Naive B cell (primary cell): Measurements from ENCODE around the gene TIMM44. TPM values are rescaled to one million over a fixed set of nuclear protein-coding genes. Genes with fewer than 3 reads are reported as not detected.

Source experiments
- ATAC-seq, 2 donors: fragments of 150-1000 bp; cut with Tn5 transposase; 2 replicates each; pipeline ENCODE4 v1.10.0; 2021; ENCODE audit warnings: low read depth in 2 of 2, mild to moderate bottlenecking in 2 of 2, moderate library complexity in 2 of 2
- DNase-seq: peaks from one replicate; pipeline ENCODE4 v3.0.0; 2022
- H3K27ac Mint-ChIP-seq, 6 donors: one replicate each; pipeline ENCODE4 v1.8.0; 2020 to 2022; ENCODE audit warnings: mild to moderate bottlenecking in 6 of 6, mixed read lengths in 6 of 6, moderate library complexity in 5 of 6, inconsistent platforms in 2 of 6
- H3K27me3 Mint-ChIP-seq, 3 donors: one replicate each; pipeline ENCODE4 v1.8.0; 2021 to 2022; ENCODE audit warnings: mixed read lengths in 3 of 3, mild to moderate bottlenecking in 1 of 3
- H3K36me3 Mint-ChIP-seq, 2 donors: one replicate each; pipeline ENCODE4 v1.8.0; 2020 to 2022; ENCODE audit warnings: mixed read lengths in 2 of 2, inconsistent platforms in 1 of 2, mild to moderate bottlenecking in 1 of 2
- H3K4me1 Mint-ChIP-seq, 3 donors: one replicate each; pipeline ENCODE4 v1.8.0; 2020 to 2022; ENCODE audit warnings: mixed read lengths in 3 of 3, inconsistent platforms in 1 of 3, mild to moderate bottlenecking in 1 of 3, moderate library complexity in 1 of 3
- H3K4me3 Mint-ChIP-seq, 8 donors: one replicate each; pipeline ENCODE4 v1.8.0; 2020 to 2022; ENCODE audit warnings: mild to moderate bottlenecking in 8 of 8, mixed read lengths in 8 of 8, moderate library complexity in 8 of 8, inconsistent platforms in 2 of 8
- H3K9me3 Mint-ChIP-seq, 7 donors: one replicate each; pipeline ENCODE4 v1.8.0; 2020 to 2022; ENCODE audit warnings: mixed read lengths in 7 of 7, mild to moderate bottlenecking in 5 of 7, inconsistent platforms in 2 of 7, moderate library complexity in 1 of 7
- polyA plus RNA-seq, 6 donors: library from polyadenylated mRNA; unstranded; fragments of 300-500 nt; fragmentation: Illumina TruSeq; gene quantifications; one replicate each; pipeline ENCODE4 v1.2.3, GENCODE V29; 2021; ENCODE audit warnings: low read depth in 6 of 6

The TIMM44 gene
- polyA plus RNA-seq, 6 donors from 2014 or later, result 7.8 to 21.0 (median 14.1) TPM

DNA sequence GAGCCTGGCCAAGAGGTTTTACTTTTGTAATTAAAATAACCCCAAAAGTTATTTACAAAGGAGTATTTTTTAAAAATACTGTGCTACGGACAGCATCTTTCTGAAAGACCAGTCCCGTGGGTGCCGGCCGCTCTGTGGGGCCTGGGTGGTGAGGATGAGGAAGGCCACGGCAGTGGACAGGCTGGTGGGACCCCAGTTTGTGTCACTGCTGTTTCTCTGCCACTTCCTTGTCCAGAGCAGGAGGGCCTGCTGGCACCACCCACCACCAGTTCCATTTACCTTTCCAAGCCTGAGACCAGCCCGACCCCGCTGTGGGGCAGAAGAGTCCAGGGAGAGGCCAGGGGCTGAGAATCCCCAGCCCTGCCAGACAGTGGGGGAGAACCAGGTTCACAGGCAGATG is 38.2 kb upstream of the TIMM44 start:
- Mint-ChIP-seq H3K27me3 (no peaks in the 10 kb centered on the region), H3K27ac (no peak overlapping the region), H3K9me3 (no peaks in the 10 kb centered on the region), H3K4me3 (no peak overlapping the region), H3K36me3 (no peaks in the 10 kb centered on the region), H3K4me1 (peaks cover 9 to 10% (median 9%) of the 10 kb centered on the region in 3 donors)
- no peak for DNase-seq
- ATAC-seq, result no peak

DNA sequence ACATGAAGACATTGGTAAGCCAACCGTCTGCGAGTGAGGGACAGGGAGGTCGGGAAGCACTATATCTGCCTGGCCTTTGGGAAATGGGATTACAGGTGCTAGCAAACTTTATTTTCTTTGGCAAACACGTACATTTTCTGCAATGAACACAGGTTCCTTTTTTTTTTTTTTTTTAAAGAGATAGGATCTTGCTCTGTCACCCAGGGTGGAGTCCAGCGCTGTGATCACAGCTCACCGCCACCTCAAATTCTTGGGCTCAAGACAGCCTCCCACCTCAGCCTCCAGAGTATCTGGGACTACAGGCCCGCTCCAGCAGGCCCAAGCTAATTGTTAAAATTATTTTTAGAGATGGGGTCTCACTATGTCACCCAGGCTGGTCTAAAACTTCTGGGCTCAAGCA is 37.7 kb upstream of the TIMM44 start:
- ATAC-seq, result no peak
- no peaks in the 10 kb centered on the region for H3K9me3 Mint-ChIP-seq
- no peak overlapping the region for H3K27ac Mint-ChIP-seq
- no peak overlapping the region for H3K4me3 Mint-ChIP-seq
- H3K36me3 Mint-ChIP-seq, result no peaks in the 10 kb centered on the region
- no peaks in the 10 kb centered on the region for H3K27me3 Mint-ChIP-seq
- H3K4me1 Mint-ChIP-seq, result peaks cover 9% of the 10 kb centered on the region in 3 donors
- DNase-seq, result no peak

DNA sequence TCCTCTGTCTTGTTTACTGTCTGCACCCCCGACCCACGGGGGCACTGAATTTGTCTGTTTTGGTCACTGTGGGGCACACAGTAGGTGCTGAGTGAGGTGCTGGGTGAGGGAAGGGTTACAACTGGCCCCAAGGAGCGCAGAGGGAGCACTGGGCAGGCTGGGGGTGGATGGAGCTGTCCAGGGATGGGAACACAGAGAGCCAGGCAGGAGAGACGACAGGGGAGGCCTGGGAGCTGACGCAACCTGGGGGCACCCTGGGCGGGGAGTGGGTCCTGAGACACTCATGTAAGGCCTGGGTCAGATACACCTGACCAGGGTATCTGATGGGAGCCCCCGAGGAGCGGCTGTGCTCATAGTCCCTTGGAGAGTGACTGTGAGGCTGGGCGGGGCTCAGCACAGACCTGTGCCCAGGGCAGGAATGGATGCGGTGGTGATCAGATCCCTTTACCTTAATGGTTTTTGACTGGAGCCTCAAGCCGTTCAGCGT is 37.2 kb upstream of the TIMM44 start:
- Mint-ChIP-seq H3K27ac (no peak overlapping the region), H3K27me3 (no peaks in the 10 kb centered on the region), H3K4me3 (no peak overlapping the region), H3K4me1 (peaks cover 6 to 9% (median 9%) of the 10 kb centered on the region in 3 donors), H3K36me3 (no peaks in the 10 kb centered on the region), H3K9me3 (no peaks in the 10 kb centered on the region)
- ATAC-seq (no peak), DNase-seq (no peak)

DNA sequence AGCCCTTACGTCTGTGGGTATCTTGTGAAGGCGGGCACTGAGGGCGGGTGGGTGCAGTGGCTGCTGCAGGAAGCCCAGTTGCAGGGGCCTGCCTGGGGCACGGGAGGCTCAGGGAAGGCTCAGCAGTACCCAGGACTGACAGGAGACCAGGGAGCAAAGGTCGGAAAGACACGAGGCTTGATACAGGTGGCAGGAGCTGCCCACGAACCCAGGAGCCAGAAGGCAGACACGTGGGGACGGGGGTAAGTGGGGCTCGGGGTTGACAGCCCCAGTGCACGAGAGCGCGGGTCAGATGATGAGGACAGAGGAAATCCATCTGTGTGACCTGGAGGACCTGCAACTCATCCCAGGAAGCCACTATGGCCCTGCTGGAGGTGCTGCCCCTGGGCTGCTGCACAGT is 36.7 kb upstream of the TIMM44 start:
- ATAC-seq, result no peak
- no peaks in the 10 kb centered on the region for H3K36me3 Mint-ChIP-seq
- H3K27me3 Mint-ChIP-seq, result no peaks in the 10 kb centered on the region
- H3K4me1 Mint-ChIP-seq, result peaks cover 6 to 9% (median 9%) of the 10 kb centered on the region in 3 donors
- no peak for DNase-seq
- no peak overlapping the region for H3K27ac Mint-ChIP-seq
- no peaks in the 10 kb centered on the region for H3K9me3 Mint-ChIP-seq
- no peak overlapping the region for H3K4me3 Mint-ChIP-seq

DNA sequence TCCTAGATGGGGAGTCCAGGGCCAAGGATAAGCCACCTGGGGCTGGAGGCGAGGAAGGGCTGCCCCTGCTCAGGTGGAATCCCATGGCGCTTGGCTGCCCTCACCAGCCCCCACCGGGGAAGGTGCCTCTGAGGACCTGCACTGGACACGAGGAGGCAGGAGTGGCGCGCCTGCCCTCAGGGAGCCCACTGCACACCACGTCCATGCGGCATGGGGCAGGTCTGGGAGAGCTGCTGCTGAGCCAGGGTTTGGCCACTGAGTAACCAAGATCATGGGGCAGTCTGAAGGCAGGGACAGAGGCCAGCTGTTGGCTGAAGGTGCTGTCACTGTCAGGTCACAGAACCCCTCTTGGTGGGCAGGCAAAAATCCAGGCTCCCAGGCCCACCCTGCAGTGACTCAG is 36.1 kb upstream of the TIMM44 start:
- DNase-seq (no peak), ATAC-seq (no peak)
- peak overlapping the region in 1 of 6 donors; percentile 71 for H3K27ac Mint-ChIP-seq
- H3K4me1 Mint-ChIP-seq, result peaks cover 6 to 8% (median 7%) of the 10 kb centered on the region in 3 donors
- H3K36me3 Mint-ChIP-seq, result no peaks in the 10 kb centered on the region
- H3K9me3 Mint-ChIP-seq, result no peaks in the 10 kb centered on the region
- no peaks in the 10 kb centered on the region for H3K27me3 Mint-ChIP-seq
- no peak overlapping the region for H3K4me3 Mint-ChIP-seq

DNA sequence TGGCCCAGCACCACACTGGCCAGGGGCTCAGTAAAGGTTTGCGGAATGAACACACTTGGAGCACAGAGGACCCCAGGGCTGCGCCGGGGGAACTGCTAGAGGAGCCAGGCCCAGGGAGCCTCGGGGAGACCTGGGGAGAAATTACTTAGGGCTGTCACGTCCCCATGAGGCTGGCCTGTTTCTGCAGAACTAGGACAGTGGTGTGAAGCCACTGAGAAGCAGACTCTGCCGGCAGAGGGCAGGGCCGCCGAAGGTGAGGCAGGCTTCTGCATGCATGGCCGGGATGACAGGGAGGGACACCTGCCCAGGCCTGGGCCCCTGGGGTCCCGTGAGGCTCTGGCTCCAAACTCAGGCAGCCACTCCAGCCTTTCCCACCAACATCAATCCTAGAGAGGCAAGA is 35.5 kb upstream of the TIMM44 start:
- no peak for ATAC-seq
- H3K9me3 Mint-ChIP-seq, result no peaks in the 10 kb centered on the region
- no peaks in the 10 kb centered on the region for H3K27me3 Mint-ChIP-seq
- H3K4me1 Mint-ChIP-seq, result peaks cover 2 to 4% (median 3%) of the 10 kb centered on the region in 3 donors
- H3K27ac Mint-ChIP-seq, result no peak overlapping the region
- no peaks in the 10 kb centered on the region for H3K36me3 Mint-ChIP-seq
- no peak overlapping the region for H3K4me3 Mint-ChIP-seq
- DNase-seq, result no peak

DNA sequence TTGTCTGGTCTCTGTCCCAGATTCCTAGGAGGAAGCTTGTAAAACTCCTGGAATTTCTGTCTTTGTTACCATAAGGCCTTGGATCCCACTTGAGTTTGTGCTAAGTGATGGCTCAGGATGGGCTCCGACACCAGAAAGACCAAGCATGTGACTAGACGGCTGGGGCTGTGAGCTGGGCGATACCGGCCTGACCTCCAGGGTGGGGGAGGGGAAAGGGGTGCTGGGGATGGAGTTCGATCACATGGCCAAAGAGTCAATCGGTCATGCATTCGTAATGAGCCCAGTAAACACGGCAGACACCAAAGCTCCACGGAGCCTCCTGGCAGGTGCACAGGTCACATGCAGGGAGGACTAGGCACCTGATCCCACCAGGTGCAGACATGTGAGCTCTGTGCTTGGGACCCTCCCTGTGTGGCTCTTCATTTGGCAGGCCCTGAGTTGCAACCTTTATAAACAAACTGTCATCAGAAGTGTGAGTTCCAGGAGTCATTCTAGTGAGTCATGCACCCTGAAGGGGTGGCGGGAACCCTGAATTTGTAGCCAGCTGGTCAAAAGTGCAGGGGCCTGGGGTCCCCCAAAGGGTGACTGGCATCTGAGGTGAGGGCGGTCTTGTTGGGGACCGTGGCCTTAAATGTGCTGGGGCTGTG is 34.8 kb upstream of the TIMM44 start:
- Mint-ChIP-seq H3K4me3 (no peak overlapping the region), H3K9me3 (no peaks in the 10 kb centered on the region), H3K4me1 (no peaks in the 10 kb centered on the region), H3K27me3 (no peaks in the 10 kb centered on the region), H3K36me3 (no peaks in the 10 kb centered on the region), H3K27ac (peak overlapping the region in 1 of 6 donors; percentile 38)
- DNase-seq (no peak), ATAC-seq (no peak)

DNA sequence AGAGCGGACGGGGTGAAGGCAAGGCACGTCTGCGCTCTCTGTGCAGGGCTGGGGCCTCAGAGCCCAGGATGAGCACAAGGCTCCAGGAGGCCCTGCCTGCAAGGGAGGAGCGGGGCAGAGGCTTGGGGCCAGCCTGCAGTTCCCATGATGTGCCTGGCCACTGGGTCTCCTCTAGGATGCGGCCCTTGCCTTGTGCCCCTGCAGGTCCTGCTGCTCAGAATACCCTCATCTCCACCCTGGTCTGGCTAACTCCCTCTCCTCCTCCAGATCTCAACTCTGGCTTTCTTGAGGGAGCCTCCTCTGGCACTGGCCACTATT is 34.2 kb upstream of the TIMM44 start:
- ATAC-seq (no peak), DNase-seq (no peak)
- Mint-ChIP-seq H3K4me3 (no peak overlapping the region), H3K9me3 (no peaks in the 10 kb centered on the region), H3K27ac (no peak overlapping the region), H3K4me1 (no peaks in the 10 kb centered on the region), H3K36me3 (no peaks in the 10 kb centered on the region), H3K27me3 (no peaks in the 10 kb centered on the region)

DNA sequence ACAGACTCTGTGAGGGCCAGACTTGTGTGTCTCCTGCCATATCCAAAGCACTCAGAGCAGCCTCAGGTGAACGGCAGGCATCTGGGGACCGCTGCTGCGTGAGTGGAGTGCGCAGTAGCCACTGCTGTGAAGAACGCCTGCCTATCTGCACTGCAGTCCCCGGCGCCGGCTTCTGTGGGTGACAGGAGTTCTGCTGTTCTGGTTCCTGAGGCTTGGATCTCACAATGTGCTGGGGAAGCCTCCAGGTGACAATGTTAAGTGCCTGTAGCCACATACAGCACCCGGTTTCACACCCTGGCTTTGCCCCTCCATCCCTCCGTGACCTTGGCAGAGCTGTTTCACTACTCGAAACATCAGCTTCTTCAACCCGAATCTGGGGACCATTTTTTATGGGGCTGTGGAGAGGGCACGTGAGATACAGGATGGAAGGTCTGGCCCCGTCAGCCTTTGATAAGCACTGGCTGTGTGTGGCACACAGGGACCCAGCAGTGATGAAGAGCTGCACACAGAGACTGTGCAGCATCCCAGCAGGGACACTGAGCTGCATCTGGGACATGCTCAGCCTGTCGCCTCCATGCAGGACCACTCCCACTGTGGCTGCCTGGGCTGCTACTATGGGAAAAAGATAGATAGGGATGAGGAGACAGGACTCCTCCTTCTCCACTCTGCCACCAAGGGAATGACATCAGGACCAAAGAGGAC is 33.7 kb upstream of the TIMM44 start:
- H3K9me3 Mint-ChIP-seq, result no peaks in the 10 kb centered on the region
- no peak overlapping the region for H3K4me3 Mint-ChIP-seq
- ATAC-seq, result no peak
- no peak overlapping the region for H3K27ac Mint-ChIP-seq
- no peaks in the 10 kb centered on the region for H3K27me3 Mint-ChIP-seq
- no peaks in the 10 kb centered on the region for H3K36me3 Mint-ChIP-seq
- DNase-seq, result no peak
- no peaks in the 10 kb centered on the region for H3K4me1 Mint-ChIP-seq

DNA sequence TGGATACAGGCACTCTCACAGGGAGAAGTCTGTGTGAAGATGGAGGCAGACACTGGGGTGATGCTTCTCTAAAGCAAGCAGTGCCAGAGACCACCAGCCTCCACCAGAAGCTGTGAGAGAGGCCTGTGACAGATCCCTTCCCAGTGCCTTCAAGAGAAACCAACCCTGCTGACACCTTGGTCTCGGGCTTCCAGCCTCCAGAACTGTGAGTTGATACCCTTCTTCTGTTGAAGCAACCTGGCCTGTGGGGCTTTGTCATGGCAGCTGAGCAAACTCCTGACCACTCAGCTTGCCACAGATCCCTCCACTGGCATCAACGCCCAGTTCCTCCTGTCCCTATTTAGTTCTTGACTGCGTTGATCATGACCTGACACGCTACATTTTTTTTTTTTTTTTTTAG is 33.0 kb upstream of the TIMM44 start:
- Mint-ChIP-seq H3K9me3 (no peaks in the 10 kb centered on the region), H3K4me3 (no peak overlapping the region), H3K27ac (no peak overlapping the region), H3K36me3 (no peaks in the 10 kb centered on the region), H3K27me3 (no peaks in the 10 kb centered on the region), H3K4me1 (no peaks in the 10 kb centered on the region)
- DNase-seq, result no peak
- ATAC-seq, result no peak

DNA sequence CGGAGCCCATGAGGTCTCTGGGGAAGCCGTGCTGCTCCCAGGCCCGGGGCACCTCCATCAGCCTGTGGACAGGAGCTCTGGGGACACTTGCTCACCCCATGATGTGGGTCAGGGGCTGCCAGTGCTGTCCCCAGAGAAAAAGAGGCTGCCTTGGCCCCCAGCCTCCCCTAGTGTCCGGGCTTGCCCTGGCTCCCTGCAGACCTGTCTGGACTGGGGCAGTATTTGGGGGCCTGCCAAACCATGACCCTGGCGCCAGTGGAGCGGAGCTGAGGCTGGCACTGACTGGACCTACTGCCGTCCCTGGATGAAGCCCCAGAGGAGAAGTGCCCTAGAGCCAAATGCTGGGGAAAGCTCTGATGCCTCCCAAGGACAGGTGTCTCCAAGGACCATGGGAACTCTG is 31.6 kb upstream of the TIMM44 start:
- H3K36me3 Mint-ChIP-seq, result no peaks in the 10 kb centered on the region
- no peaks in the 10 kb centered on the region for H3K4me1 Mint-ChIP-seq

DNA sequence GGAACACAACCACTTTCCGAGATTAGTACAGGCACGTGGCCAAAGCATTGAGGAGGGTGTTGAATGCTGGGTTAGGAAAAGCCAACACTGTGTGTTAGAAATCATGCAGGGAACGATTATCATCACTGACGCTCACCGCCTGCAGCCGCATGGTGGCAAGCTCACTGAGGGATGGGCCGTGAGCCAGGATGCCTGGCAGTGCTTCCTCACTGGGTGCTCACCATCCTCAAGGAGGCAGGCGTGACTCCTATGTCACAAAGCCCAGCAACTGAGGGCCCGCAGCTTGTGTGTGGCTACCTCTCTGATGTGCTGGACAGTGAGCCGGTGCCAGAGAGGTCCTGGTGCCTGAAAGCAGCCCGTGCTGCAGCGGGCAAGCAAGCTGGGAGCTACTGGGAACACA is 30.4 kb upstream of the TIMM44 start:
- no peaks in the 10 kb centered on the region for H3K4me1 Mint-ChIP-seq
- H3K36me3 Mint-ChIP-seq, result no peaks in the 10 kb centered on the region
- ATAC-seq (no peak), DNase-seq (no peak)
- no peaks in the 10 kb centered on the region for H3K27me3 Mint-ChIP-seq
- H3K4me3 Mint-ChIP-seq, result no peak overlapping the region
- no peaks in the 10 kb centered on the region for H3K9me3 Mint-ChIP-seq
- H3K27ac Mint-ChIP-seq, result peak overlapping the region in 1 of 6 donors; percentile 54

More for the DNA sequence above, 31.6 kb upstream of the TIMM44 start:
- DNase-seq (no peak), ATAC-seq (no peak)
- Mint-ChIP-seq H3K27me3 (no peaks in the 10 kb centered on the region), H3K27ac (no peak overlapping the region), H3K4me3 (no peak overlapping the region), H3K9me3 (no peaks in the 10 kb centered on the region)

DNA sequence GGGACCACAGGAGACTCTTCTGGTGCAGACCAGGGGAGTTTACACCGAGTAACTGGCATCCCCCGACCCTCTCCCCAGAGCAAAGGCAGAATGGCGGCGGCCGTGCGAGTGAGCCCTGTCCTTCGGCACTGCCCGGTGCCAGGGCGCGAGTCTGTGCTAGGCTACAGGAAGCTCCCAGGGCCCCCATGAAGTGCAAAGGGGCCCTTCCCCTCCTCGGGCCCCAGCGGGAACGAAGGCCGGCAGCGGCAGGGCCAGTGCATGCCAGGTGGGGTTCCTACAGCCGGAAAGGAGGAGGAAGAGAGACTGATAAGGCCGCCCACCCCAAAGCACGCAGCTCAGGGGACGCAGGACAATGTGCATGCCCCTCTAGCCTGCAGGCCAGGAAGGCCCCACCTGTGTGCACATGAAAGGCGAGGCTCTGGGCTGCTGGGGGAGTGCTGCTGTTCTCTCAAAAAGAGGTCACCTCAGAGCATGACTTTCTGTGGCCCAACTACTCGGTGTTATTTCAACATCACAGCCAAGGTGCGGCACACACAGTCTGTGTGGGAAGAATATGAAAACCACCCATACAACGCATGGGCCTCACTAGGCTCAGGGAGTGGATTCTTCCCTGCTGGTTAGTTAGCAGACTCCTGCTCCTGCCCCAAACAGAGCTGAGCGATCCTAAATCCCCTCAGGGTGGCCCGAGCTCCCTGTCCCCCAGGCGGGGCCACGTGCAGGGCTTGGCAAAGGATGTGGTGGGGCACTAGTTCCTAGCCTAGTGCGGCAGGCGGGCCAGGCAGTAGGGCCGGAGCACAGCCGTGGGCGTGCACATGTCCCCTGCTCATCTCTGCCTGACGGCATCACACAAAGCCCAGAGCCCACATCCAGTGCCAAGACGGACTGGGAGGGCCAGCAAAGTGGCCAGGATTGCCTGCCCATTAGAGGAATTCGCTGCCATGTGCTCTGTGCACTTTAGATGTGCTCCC is 28.4 kb upstream of the TIMM44 start:
- Mint-ChIP-seq H3K9me3 (no peaks in the 10 kb centered on the region), H3K27ac (no peak overlapping the region), H3K27me3 (no peaks in the 10 kb centered on the region), H3K4me3 (no peak overlapping the region), H3K4me1 (no peaks in the 10 kb centered on the region), H3K36me3 (peaks cover 0 to 5% of the 10 kb centered on the region in 2 donors)
- no peak for ATAC-seq
- no peak for DNase-seq
